Cerebellar cortex (tissue), 1 donor: Measurements from ENCODE around the gene BCO1.
A peak's percentile ranks its signal among the peaks of the same experiment; 100 is the strongest.
"Not testable (repeated sequence)": the region's sequence is repeated elsewhere in the genome, so short reads cannot be mapped to it uniquely, and the experiment has no call there.

Experiments used
- DNase-seq: peaks from one replicate; pipeline ENCODE4 v3.0.0-alpha.2; 2015; ENCODE audit warnings: low spot score

Gene BCO1

GRCh38 chr16:81238296-81239011 lies at the start of gene BCO1:
TSS of gene BCO1 (plus strand) at chr16:81238689. CDS start at chr16:81238909, 220 bp downstream.
- DNase-seq: peak; percentile 23

GRCh38 chr16:81189100-81189664 lies 49.3 kb upstream of the BCO1 start:
- DNase-seq: peak; percentile 44

- no peak for DNase-seq
These were observed 47.8 kb upstream of the BCO1 start for GRCh38 chr16:81190667-81191066.

GRCh38 chr16:81195885-81196534 lies 42.5 kb upstream of the BCO1 start:
- DNase-seq: no peak

- peak; percentile 41 for DNase-seq
These were observed 39.9 kb upstream of the BCO1 start for GRCh38 chr16:81198635-81199034.

GRCh38 chr16:81201267-81201666 lies 37.2 kb upstream of the BCO1 start:
- DNase-seq: no peak

GRCh38 chr16:81204798-81205680 lies 33.5 kb upstream of the BCO1 start:
- peak; percentile 70 for DNase-seq

- no peak for DNase-seq
These were observed 31.4 kb upstream of the BCO1 start for GRCh38 chr16:81207076-81207475.

- DNase-seq: no peak
These were observed 27.7 kb upstream of the BCO1 start for GRCh38 chr16:81210807-81211206.

- no peak for DNase-seq
These were observed 25.5 kb upstream of the BCO1 start for GRCh38 chr16:81212830-81213465.

- no peak for DNase-seq
These were observed 23.7 kb upstream of the BCO1 start for GRCh38 chr16:81214745-81215166.

GRCh38 chr16:81216114-81216513 lies 22.4 kb upstream of the BCO1 start:
- DNase-seq: no peak

- no peak for DNase-seq
These were observed 21.8 kb upstream of the BCO1 start for GRCh38 chr16:81216706-81217105.

- DNase-seq: no peak
These were observed 19.3 kb upstream of the BCO1 start for GRCh38 chr16:81219151-81219550.

- no peak for DNase-seq
These were observed 18.1 kb upstream of the BCO1 start for GRCh38 chr16:81220349-81220748.

GRCh38 chr16:81221731-81222130 lies 16.8 kb upstream of the BCO1 start:
- no peak for DNase-seq

GRCh38 chr16:81224824-81225223 lies 13.7 kb upstream of the BCO1 start:
- DNase-seq: no peak

GRCh38 chr16:81225697-81226096 lies 12.8 kb upstream of the BCO1 start:
- DNase-seq: not testable (repeated sequence)

- no peak for DNase-seq
These were observed 10.7 kb upstream of the BCO1 start for GRCh38 chr16:81227785-81228184.

- no peak for DNase-seq
These were observed 8.7 kb upstream of the BCO1 start for GRCh38 chr16:81229811-81230210.

GRCh38 chr16:81231014-81231413 lies 7.5 kb upstream of the BCO1 start:
- no peak for DNase-seq
